Lung (tissue), 12 donors: ENCODE results near the gene PLXNB3. TPM values are rescaled to one million over a fixed set of nuclear protein-coding genes. Genes with fewer than 3 reads are reported as not detected.
A peak's percentile ranks its signal among the peaks of the same experiment; 100 is the strongest.
"Not testable (repeated sequence)": the region's sequence is repeated elsewhere in the genome, so short reads cannot be mapped to it uniquely, and the experiment has no call there.

Source experiments
- ATAC-seq: fragments of 200-7000 bp; cut with Tn5 transposase; one replicate; pipeline ENCODE4 v1.9.1; 2020; ENCODE audit warnings: moderate number of reproducible peaks; ENCODE audit not compliant: insufficient read depth, low FRiP score
- DNase-seq, 3 donors: peaks; one replicate each; pipeline ENCODE4 v3.0.0-alpha.2; 2013 to 2017
- H3K27ac ChIP-seq, 2 donors: one replicate each; pipeline ENCODE4 v1.5.1; 2013; ENCODE audit warnings: mild to moderate bottlenecking in 2 of 2, moderate library complexity in 2 of 2, control low read depth in 1 of 2, inconsistent platforms in 1 of 2, low read depth in 1 of 2, low read length in 1 of 2
- H3K27me3 ChIP-seq, 3 donors: one replicate each; pipeline ENCODE4 v1.5.1; 2013; ENCODE audit warnings: low read length in 2 of 3; ENCODE audit not compliant: control insufficient read depth in 3 of 3, insufficient read depth in 3 of 3
- H3K36me3 ChIP-seq, 4 donors: one replicate each; pipeline ENCODE4 v1.5.1; 2013; ENCODE audit warnings: low read length in 4 of 4, mild to moderate bottlenecking in 1 of 4, moderate library complexity in 1 of 4; ENCODE audit not compliant: control insufficient read depth in 4 of 4, insufficient read depth in 4 of 4
- H3K4me1 ChIP-seq, 5 donors: one replicate each; pipeline ENCODE4 v1.5.1; 2013; ENCODE audit warnings: low read length in 5 of 5, mild to moderate bottlenecking in 2 of 5, moderate library complexity in 1 of 5; ENCODE audit not compliant: control insufficient read depth in 5 of 5, insufficient read depth in 5 of 5
- H3K4me3 ChIP-seq: one replicate; pipeline ENCODE4 v1.5.1; 2013; ENCODE audit warnings: mild to moderate bottlenecking, control low read depth, moderate library complexity
- H3K9ac ChIP-seq, 2 donors: one replicate each; pipeline ENCODE4 v1.5.1; 2013; ENCODE audit warnings: low read length in 2 of 2, control low read depth in 1 of 2; ENCODE audit not compliant: insufficient read depth in 1 of 2
- H3K9me3 ChIP-seq, 4 donors: one replicate each; pipeline ENCODE4 v1.5.1; 2013; ENCODE audit warnings: low read length in 3 of 4, mild to moderate bottlenecking in 1 of 4, moderate library complexity in 1 of 4; ENCODE audit not compliant: control insufficient read depth in 4 of 4, insufficient read depth in 3 of 4
- CTCF ChIP-seq: IDR thresholded peaks from 2 replicates; pipeline ENCODE4 v1.5.1; 2012; ENCODE audit warnings: mild to moderate bottlenecking; ENCODE audit errors: control extremely low read depth, extremely low read depth
- WGBS, 2 donors: extraction: QIAGEN DNeasy Blood & Tissue Kit; methylation state at CpG; one replicate each; pipeline ENCODE4 v1.1.7; 2013; 5-methylcytosine and 5-hydroxymethylcytosine counted together
- polyA plus RNA-seq, 2 donors: library from polyadenylated mRNA; stranded (reverse); fragments of 200-250 nt; gene quantifications; one replicate each; pipeline ENCODE4 v1.2.1, GENCODE V29; 2013
- total RNA-seq, 2 donors: library from RNA; depleted of rRNA in 1 of 2; stranded (reverse); fragments of >200 nt in 1 of 2; gene quantifications; one replicate each; pipeline ENCODE4 v1.2.1, GENCODE V29; 2014 to 2021
- donor health status: control.
- donor health status: control.
- donor health status: Bipolar disorder and iron deficiency.
- donor health status: healthy.
- donor health status: DM: yes; HTN: yes; CAD: no.

The PLXNB3 gene
- total and polyA plus RNA-seq, 4 donors: 1.0 to 2.6 (median 1.5) TPM

DNA sequence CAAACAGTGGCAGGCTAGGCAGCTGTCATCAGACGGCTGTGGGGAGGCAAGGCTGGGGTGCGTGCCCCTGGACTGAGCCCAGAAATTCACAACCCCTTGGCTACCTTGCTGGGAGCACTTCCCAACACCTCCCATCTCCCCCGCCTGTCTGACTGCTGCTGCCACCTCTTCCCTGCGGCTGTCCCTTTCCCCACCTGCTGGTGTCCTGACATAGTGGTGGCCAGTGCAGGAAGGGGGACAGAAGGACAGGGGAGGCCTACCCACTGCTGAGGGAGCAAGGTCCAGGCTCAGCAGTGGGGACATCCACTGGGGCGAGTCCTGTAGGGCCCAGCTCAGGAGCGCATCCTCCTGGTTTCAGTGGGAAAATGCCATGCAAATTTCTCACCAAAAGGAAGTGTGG lies 36.0 kb upstream of the PLXNB3 start:
- peaks cover 4 to 25% (median 12%) of the 10 kb centered on the region in 5 donors for H3K4me1 ChIP-seq
- H3K9me3 ChIP-seq: peaks cover 0 to 27% (median 7%) of the 10 kb centered on the region in 4 donors
- no peak overlapping the region for H3K4me3 ChIP-seq
- no peak for TF ChIP-seq CTCF
- ATAC-seq (no peak), DNase-seq (no peak)
- H3K9ac ChIP-seq: no peak overlapping the region
- peak overlapping the region in 1 of 2 donors; percentile 82 for H3K27ac ChIP-seq
- H3K27me3 ChIP-seq: no peaks in the 10 kb centered on the region
- H3K36me3 ChIP-seq: no peaks in the 10 kb centered on the region
- WGBS, 2 donors: 83 to 95% methylated on average over 5 to 6 of the region's 6 CpGs

DNA sequence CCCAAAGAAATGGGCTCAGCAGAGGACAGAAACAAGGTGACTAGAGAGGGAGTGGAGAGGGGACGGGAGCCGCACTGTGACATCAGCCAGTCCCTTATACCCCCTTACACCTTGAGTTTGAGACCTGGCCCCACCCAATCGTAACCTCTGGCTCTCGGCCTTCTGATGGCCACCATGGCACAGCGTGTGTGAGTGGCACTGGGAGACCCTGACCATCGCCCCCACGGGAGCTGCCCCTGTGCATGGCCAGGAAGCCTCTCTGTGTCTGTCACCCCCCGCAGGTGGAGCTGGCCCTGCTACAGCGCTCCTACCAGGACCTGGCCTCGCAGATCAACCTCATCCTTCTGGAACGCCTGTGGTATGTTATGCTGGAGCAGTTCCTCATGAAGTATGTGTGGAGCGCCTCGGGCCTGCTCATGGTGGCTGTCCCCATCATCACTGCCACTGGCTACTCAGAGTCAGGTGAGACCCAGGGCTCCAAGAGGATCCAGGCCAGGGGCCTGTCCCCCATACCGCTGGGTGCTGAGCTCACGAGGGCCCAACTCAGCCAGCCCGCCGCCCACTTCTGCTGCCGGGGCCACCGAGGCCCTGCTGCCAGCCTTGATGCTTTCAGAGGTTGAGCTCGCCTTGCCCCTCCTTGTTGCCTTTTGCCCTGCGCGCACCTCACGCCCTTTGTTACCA lies 35.0 kb upstream of the PLXNB3 start:
- Histone ChIP-seq H3K9ac (no peak overlapping the region), H3K27me3 (no peaks in the 10 kb centered on the region), H3K4me1 (peaks cover 4 to 24% (median 12%) of the 10 kb centered on the region in 5 donors), H3K36me3 (no peaks in the 10 kb centered on the region), H3K27ac (peak overlapping the region in 1 of 2 donors; percentile 21), H3K4me3 (no peak overlapping the region), H3K9me3 (peaks cover 0 to 22% (median 7%) of the 10 kb centered on the region in 4 donors)
- ATAC-seq (no peak), DNase-seq (no peak)
- TF ChIP-seq CTCF: no peak
- 92 to 98% methylated on average over 20 to 23 of the region's 23 CpGs for WGBS, 2 donors

GRCh38 chrX:153730115-153730514 lies 33.9 kb upstream of the PLXNB3 start:
- Histone ChIP-seq H3K4me1 (peaks cover 4 to 20% (median 12%) of the 10 kb centered on the region in 5 donors), H3K9me3 (peaks cover 0 to 21% (median 7%) of the 10 kb centered on the region in 4 donors)
- H3K27me3 ChIP-seq, ATAC-seq, H3K36me3 ChIP-seq, H3K27ac ChIP-seq, H3K4me3 ChIP-seq, H3K9ac ChIP-seq, DNase-seq: not testable (repeated sequence)
- WGBS, 2 donors: 93 to 97% methylated on average over 23 of the region's 23 CpGs

- no peak for TF ChIP-seq CTCF
- no peak overlapping the region for H3K9ac ChIP-seq
- DNase-seq (no peak), ATAC-seq (no peak)
- no peak overlapping the region for H3K4me3 ChIP-seq
- peaks cover 0 to 17% (median 7%) of the 10 kb centered on the region in 4 donors for H3K9me3 ChIP-seq
- peaks cover 0 to 17% (median 9%) of the 10 kb centered on the region in 5 donors for H3K4me1 ChIP-seq
- 71 to 78% methylated on average over 6 of the region's 6 CpGs for WGBS, 2 donors
- no peaks in the 10 kb centered on the region for H3K27me3 ChIP-seq
- H3K27ac ChIP-seq: no peak overlapping the region
- no peaks in the 10 kb centered on the region for H3K36me3 ChIP-seq
Observed at GRCh38 chrX:153731117-153731844, 32.8 kb upstream of the PLXNB3 start.
